ENCODE data around the gene OSBPL8. TPM values are rescaled to one million over a fixed set of nuclear protein-coding genes. Genes with fewer than 3 reads are reported as not detected.

The OSBPL8 gene
- total and polyA plus RNA-seq, 10 of the 15 experiments (the other 5 are each of a cell fraction or from before 2014, with no cell fraction given), result 10.4 to 58.0 (median 32.0) TPM

DNA sequence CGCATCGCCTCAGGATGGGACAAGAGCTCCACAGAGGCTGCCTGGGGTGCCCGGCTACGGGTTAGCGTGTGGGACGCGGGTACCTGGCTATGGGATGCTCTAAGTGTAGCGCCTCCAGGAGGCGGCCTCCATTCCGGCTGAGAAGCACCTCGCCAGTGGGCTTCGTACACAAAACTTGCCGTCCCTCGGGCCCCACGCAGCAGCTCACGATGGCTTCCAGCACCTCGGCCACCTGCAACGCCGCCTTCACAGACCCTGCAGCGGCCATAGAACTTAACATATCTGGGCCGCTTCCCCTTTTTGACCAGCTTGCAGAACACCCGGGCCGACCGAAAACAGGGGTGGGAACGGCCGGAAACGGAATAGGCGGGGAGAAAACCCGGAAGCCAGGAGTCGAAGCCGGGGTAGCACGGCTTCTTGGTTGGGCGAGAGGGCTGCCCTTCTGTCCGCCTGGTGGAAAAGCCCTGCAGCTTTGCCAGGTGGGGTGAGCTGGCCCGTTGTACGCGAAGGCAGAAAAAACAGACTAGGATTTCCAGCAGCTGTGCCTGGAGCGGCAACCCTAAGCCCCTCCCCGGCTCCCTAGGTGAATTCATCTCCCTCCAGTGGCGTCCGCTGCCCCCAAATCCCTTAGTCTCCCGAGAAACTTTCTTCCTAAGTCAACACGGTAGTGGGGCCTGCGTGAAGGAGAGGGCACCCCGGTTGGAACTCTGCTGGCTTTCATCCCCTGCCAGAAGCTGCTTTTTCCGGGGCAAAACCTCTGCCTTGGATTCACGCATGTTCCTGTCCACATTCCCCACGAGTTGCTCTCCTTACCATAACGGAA, 211.3 kb downstream of the OSBPL8 start, which contains the start of gene BBS10 (continued):
- TF ChIP-seq, protein P1, sequence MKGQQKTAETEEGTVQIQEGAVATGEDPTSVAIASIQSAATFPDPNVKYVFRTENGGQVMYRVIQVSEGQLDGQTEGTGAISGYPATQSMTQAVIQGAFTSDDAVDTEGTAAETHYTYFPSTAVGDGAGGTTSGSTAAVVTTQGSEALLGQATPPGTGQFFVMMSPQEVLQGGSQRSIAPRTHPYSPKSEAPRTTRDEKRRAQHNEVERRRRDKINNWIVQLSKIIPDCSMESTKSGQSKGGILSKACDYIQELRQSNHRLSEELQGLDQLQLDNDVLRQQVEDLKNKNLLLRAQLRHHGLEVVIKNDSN (IDR thresholded peaks at IDR 0.05; ENCODE audit: borderline replicate concordance, extremely low read length, insufficient read depth, low read depth, low read length), result no peak
- TF ChIP-seq, protein P2, sequence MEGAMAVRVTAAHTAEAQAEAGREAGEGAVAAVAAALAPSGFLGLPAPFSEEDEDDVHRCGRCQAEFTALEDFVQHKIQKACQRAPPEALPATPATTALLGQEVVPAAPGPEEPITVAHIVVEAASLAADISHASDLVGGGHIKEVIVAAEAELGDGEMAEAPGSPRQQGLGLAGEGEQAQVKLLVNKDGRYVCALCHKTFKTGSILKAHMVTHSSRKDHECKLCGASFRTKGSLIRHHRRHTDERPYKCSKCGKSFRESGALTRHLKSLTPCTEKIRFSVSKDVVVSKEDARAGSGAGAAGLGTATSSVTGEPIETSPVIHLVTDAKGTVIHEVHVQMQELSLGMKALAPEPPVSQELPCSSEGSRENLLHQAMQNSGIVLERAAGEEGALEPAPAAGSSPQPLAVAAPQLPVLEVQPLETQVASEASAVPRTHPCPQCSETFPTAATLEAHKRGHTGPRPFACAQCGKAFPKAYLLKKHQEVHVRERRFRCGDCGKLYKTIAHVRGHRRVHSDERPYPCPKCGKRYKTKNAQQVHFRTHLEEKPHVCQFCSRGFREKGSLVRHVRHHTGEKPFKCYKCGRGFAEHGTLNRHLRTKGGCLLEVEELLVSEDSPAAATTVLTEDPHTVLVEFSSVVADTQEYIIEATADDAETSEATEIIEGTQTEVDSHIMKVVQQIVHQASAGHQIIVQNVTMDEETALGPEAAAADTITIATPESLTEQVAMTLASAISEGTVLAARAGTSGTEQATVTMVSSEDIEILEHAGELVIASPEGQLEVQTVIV (IDR thresholded peaks at IDR 0.05; ENCODE audit: borderline replicate concordance, partially characterized antibody), result peak; percentile 76
- TF ChIP-seq FOXM1 (IDR thresholded peaks at IDR 0.05; ENCODE audit: low read depth, low read length), result no peak
- peak; percentile 94 for TF ChIP-seq YY1 (IDR thresholded peaks at IDR 0.05; ENCODE audit: low read depth, low read length)
- TF ChIP-seq POLR2AphosphoS2 (IDR thresholded peaks at IDR 0.05; ENCODE audit: low read depth, low read length), result peak; percentile 73; the same call in 1 of the 2 replicates
- TF ChIP-seq IRF4 (IDR thresholded peaks at IDR 0.05; ENCODE audit: low read depth, low read length), result no peak
- TF ChIP-seq CBFB (IDR thresholded peaks at IDR 0.05; ENCODE audit: low read depth), result peak; percentile 63; the same call in 1 of the 2 replicates
- TF ChIP-seq, protein P3, sequence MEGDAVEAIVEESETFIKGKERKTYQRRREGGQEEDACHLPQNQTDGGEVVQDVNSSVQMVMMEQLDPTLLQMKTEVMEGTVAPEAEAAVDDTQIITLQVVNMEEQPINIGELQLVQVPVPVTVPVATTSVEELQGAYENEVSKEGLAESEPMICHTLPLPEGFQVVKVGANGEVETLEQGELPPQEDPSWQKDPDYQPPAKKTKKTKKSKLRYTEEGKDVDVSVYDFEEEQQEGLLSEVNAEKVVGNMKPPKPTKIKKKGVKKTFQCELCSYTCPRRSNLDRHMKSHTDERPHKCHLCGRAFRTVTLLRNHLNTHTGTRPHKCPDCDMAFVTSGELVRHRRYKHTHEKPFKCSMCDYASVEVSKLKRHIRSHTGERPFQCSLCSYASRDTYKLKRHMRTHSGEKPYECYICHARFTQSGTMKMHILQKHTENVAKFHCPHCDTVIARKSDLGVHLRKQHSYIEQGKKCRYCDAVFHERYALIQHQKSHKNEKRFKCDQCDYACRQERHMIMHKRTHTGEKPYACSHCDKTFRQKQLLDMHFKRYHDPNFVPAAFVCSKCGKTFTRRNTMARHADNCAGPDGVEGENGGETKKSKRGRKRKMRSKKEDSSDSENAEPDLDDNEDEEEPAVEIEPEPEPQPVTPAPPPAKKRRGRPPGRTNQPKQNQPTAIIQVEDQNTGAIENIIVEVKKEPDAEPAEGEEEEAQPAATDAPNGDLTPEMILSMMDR (IDR thresholded peaks at IDR 0.05 in 2 of 3, conservative IDR thresholded peaks at IDR 0.05 in 1 of 3; ENCODE audit: control insufficient read depth in 2 of 3, extremely low read depth in 1 of 3, insufficient read depth in 1 of 3, low read depth in 3 of 3, low read length in 3 of 3), result peak in 2 of 3 experiments; percentile 22 to 39; a peak in 3 of 6 replicates
- TF ChIP-seq SREBF2 (IDR thresholded peaks at IDR 0.05; ENCODE audit: low read length), result no peak
- no peak for TF ChIP-seq RAD51 (IDR thresholded peaks at IDR 0.05)
- no peak for TF ChIP-seq ASH2L (IDR thresholded peaks at IDR 0.05; ENCODE audit: borderline replicate concordance, low read depth)
- no peak for TF ChIP-seq ZNF217 (IDR thresholded peaks at IDR 0.05)
- TF ChIP-seq, protein P4, sequence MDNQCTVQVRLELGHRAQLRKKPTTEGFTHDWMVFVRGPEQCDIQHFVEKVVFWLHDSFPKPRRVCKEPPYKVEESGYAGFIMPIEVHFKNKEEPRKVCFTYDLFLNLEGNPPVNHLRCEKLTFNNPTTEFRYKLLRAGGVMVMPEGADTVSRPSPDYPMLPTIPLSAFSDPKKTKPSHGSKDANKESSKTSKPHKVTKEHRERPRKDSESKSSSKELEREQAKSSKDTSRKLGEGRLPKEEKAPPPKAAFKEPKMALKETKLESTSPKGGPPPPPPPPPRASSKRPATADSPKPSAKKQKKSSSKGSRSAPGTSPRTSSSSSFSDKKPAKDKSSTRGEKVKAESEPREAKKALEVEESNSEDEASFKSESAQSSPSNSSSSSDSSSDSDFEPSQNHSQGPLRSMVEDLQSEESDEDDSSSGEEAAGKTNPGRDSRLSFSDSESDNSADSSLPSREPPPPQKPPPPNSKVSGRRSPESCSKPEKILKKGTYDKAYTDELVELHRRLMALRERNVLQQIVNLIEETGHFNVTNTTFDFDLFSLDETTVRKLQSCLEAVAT (IDR thresholded peaks at IDR 0.05), result peak; percentile 55
- peak; percentile 45; the same call in 1 of the 2 replicates for TF ChIP-seq CHD2 (IDR thresholded peaks at IDR 0.05; ENCODE audit: borderline replicate concordance, low read depth, low read length)
- peak; percentile 92 for TF ChIP-seq TAF1 (IDR thresholded peaks at IDR 0.05; ENCODE audit: borderline replicate concordance, low read depth, low read length)
- no peak for TF ChIP-seq ZNF24 (IDR thresholded peaks at IDR 0.05)
- TF ChIP-seq NR2C2 (IDR thresholded peaks at IDR 0.05; ENCODE audit: borderline replicate concordance, control insufficient read depth, insufficient read length, low read depth), result no peak
- TF ChIP-seq BMI1 (IDR thresholded peaks at IDR 0.05; ENCODE audit: borderline replicate concordance), result no peak
- no peak for TF ChIP-seq PAX8 (IDR thresholded peaks at IDR 0.05)
- TF ChIP-seq NFYB (IDR thresholded peaks at IDR 0.05; ENCODE audit: insufficient read depth, low read depth, low read length), result peak; percentile 92
- TF ChIP-seq FOS (IDR thresholded peaks at IDR 0.05; ENCODE audit: borderline replicate concordance, extremely low read depth, insufficient read length), result peak; percentile 7
- TF ChIP-seq EP300 (IDR thresholded peaks at IDR 0.05; ENCODE audit: borderline replicate concordance in 1 of 2, control insufficient read depth in 1 of 2, low read depth in 2 of 2, low read length in 2 of 2), result no peak
- peak; percentile 76 for TF ChIP-seq SMAD5 (IDR thresholded peaks at IDR 0.05; ENCODE audit: low read depth)

Measured in GM12878 (cell line).